SU-DHL-6 (cell line): Measurements from ENCODE around the gene APBB2.

Experiments used
- CTCF ChIP-seq: fragments of 200-600 bp; sonication (generic); IDR thresholded peaks from one replicate; pipeline ENCODE4 v1.5.1; 2017; ENCODE audit warnings: antibody characterized with exemption, mild to moderate bottlenecking, low read length, moderate library complexity; ENCODE audit not compliant: insufficient read depth, poor library complexity, severe bottlenecking
- EZH2phosphoT487 ChIP-seq: fragments of 200-600 bp; sonication (generic), shearing (Covaris generic); conservative IDR thresholded peaks from 2 replicates; pipeline ENCODE4 v1.6.1; 2018; ENCODE audit warnings: mild to moderate bottlenecking, antibody characterized with exemption, low read length, moderate library complexity, mixed read lengths

- no peak for TF ChIP-seq CTCF
- TF ChIP-seq EZH2phosphoT487 = no peak
These were observed 89.3 kb downstream of the APBB2 start for GRCh38 chr4:41124916-41125548.
